Body of pancreas (tissue), 4 donors: ENCODE data around the gene DNAAF1.

Source experiments
- CTCF ChIP-seq, 7 experiments: fragments of 450-650 bp in 4 of 7; fragments of 200-600 bp in 3 of 7; sonication (generic) in 3 of 7; IDR thresholded peaks; one replicate each; pipeline ENCODE4 v1.5.1; 2016 to 2019; ENCODE audit warnings: antibody characterized with exemption in 7 of 7
- POLR2A ChIP-seq, 3 donors: fragments of 450-650 bp; IDR thresholded peaks; one replicate each; pipeline ENCODE4 v1.6.1; 2016; ENCODE audit warnings: antibody characterized with exemption in 3 of 3, mild to moderate bottlenecking in 2 of 3

GRCh38 chr16:84109598-84110335 is 35.3 kb upstream of the DNAAF1 start:
- no peak for TF ChIP-seq CTCF (IDR thresholded peaks at IDR 0.05)
- TF ChIP-seq POLR2A (IDR thresholded peaks at IDR 0.05): no peak
